ENCODE data around the gene SCD.
A peak's percentile ranks its signal among the peaks of the same experiment; 100 is the strongest.

The SCD gene

DNA sequence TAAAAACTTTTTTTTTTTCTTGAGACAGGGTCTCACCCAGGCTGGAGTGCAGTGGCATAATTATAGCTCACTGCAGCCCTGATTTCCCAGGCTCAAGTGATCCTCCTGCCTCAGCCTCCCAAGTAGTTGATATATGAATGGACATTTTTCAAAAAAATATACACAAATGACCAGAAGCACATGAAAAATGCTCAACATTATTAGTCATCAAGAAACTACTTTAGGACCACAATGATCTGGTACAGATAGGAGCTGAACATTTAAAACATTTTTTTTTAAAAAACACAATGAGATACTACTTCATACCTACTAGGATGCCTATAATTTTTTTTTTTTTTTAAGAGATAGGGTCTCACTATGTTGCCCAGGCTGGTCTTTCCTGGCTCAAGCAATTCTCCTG lies 21.7 kb downstream of the SCD start:
- no peak for TF ChIP-seq CTCF (IDR thresholded peaks at IDR 0.05; ENCODE audit: insufficient read depth, low read length, poor library complexity, severe bottlenecking)
- Histone ChIP-seq H3K27me3 (replicated peaks; ENCODE audit: control insufficient read depth, insufficient read depth, low read length) (no peaks in the 10 kb centered on the region), H3K4me3 (replicated peaks; ENCODE audit: low read depth, low read length) (no peak overlapping the region), H3K36me3 (ENCODE audit: control insufficient read depth, insufficient read depth, low read length) (no peaks in the 10 kb centered on the region; the same call in 1 of the 2 replicates)
- DNase-seq (ENCODE audit: extremely low read depth, insufficient read length) = no peak

DNA sequence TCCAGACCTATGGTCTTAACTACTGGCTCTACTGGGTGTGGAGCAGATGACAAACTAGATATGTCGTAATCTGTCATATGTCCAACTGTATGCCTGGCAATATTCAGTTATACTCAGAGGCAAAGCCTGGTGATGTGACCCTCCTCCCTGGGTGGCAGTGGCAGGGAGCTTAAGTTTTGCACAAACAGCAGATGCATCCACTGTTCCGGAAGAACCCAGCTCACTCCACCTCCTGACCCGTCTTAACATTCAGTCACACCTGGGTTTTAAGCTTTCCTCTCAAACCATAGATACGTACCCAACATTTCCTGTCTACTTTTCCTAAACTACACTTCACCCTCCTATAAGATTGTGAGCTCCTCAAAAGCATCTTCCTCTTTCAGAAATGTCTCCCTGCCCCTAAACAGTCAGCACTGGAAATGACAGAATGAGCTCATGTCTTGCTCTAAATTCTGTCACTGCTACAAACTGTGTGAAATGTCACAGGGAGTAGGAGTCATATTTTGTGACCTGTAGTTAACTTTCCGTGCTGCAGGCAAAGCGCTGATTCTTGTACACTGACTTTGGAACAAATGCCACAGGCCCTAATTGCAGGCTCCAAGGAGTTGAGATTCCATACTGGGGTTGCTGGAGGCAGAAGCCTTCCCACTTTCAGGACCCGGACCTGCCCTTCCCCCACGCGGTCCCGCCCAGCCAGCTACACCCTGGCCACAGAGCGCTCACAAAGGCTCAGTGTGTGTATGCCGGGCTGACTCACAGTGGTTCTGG lies 23.9 kb downstream of the SCD start:
- H3K27me3 ChIP-seq (replicated peaks; ENCODE audit: control insufficient read depth, insufficient read depth, low read length) = no peaks in the 10 kb centered on the region
- TF ChIP-seq CTCF (IDR thresholded peaks at IDR 0.05; ENCODE audit: insufficient read depth, low read length, poor library complexity, severe bottlenecking) = no peak
- peak; percentile 43 for DNase-seq (ENCODE audit: extremely low read depth, insufficient read length)
- H3K36me3 ChIP-seq (ENCODE audit: control insufficient read depth, insufficient read depth, low read length) = no peaks in the 10 kb centered on the region
- no peak overlapping the region for H3K4me3 ChIP-seq (replicated peaks; ENCODE audit: low read depth, low read length)

- TF ChIP-seq CTCF (IDR thresholded peaks at IDR 0.05; ENCODE audit: insufficient read depth, low read length, poor library complexity, severe bottlenecking) = no peak
- no peak overlapping the region for H3K4me3 ChIP-seq (replicated peaks; ENCODE audit: low read depth, low read length)
- no peaks in the 10 kb centered on the region for H3K27me3 ChIP-seq (replicated peaks; ENCODE audit: control insufficient read depth, insufficient read depth, low read length)
- DNase-seq (ENCODE audit: extremely low read depth, insufficient read length) = no peak
- H3K36me3 ChIP-seq (ENCODE audit: control insufficient read depth, insufficient read depth, low read length) = no peaks in the 10 kb centered on the region
Observed at GRCh38 chr10:100371482-100372027, 24.5 kb downstream of the SCD start.

- Histone ChIP-seq H3K36me3 (ENCODE audit: control insufficient read depth, insufficient read depth, low read length) (no peaks in the 10 kb centered on the region), H3K27me3 (replicated peaks; ENCODE audit: control insufficient read depth, insufficient read depth, low read length) (no peaks in the 10 kb centered on the region), H3K4me3 (replicated peaks; ENCODE audit: low read depth, low read length) (peak overlapping the region; percentile 59)
- TF ChIP-seq CTCF (IDR thresholded peaks at IDR 0.05; ENCODE audit: insufficient read depth, low read length, poor library complexity, severe bottlenecking) = no peak
- no peak for DNase-seq (ENCODE audit: extremely low read depth, insufficient read length)
Observed at GRCh38 chr10:100372415-100373297, 25.6 kb downstream of the SCD start.

GRCh38 chr10:100373298-100374199 lies 26.5 kb downstream of the SCD start:
- TF ChIP-seq CTCF (IDR thresholded peaks at IDR 0.05; ENCODE audit: insufficient read depth, low read length, poor library complexity, severe bottlenecking) = no peak
- no peaks in the 10 kb centered on the region for H3K36me3 ChIP-seq (ENCODE audit: control insufficient read depth, insufficient read depth, low read length)
- peak; percentile 91 for DNase-seq (ENCODE audit: extremely low read depth, insufficient read length)
- peak overlapping the region; percentile 59 for H3K4me3 ChIP-seq (replicated peaks; ENCODE audit: low read depth, low read length)
- no peaks in the 10 kb centered on the region for H3K27me3 ChIP-seq (replicated peaks; ENCODE audit: control insufficient read depth, insufficient read depth, low read length)

Data from GM06990 (cell line).